Coronary artery (tissue), 2 donors: ENCODE results near the gene PLXNB3.

Experiments used
- DNase-seq: peaks from one replicate; pipeline ENCODE4 v3.0.0-alpha.2; 2017; ENCODE audit warnings: low spot score
- H3K27ac ChIP-seq, 2 donors: fragments of 200-600 bp; sonication (generic); one replicate each; pipeline ENCODE4 v1.5.1; 2016 to 2019
- H3K4me3 ChIP-seq: fragments of 200-600 bp; sonication (generic); 2 replicates; pipeline ENCODE4 v1.5.1; 2016; ENCODE audit warnings: mild to moderate bottlenecking, moderate library complexity
- TF ChIP-seq, protein P1 (sequence below): fragments of 200-600 bp; sonication (generic); IDR thresholded peaks from one replicate; pipeline ENCODE4 v1.5.1; 2019; ENCODE audit warnings: antibody characterized with exemption

PLXNB3 gene

DNA sequence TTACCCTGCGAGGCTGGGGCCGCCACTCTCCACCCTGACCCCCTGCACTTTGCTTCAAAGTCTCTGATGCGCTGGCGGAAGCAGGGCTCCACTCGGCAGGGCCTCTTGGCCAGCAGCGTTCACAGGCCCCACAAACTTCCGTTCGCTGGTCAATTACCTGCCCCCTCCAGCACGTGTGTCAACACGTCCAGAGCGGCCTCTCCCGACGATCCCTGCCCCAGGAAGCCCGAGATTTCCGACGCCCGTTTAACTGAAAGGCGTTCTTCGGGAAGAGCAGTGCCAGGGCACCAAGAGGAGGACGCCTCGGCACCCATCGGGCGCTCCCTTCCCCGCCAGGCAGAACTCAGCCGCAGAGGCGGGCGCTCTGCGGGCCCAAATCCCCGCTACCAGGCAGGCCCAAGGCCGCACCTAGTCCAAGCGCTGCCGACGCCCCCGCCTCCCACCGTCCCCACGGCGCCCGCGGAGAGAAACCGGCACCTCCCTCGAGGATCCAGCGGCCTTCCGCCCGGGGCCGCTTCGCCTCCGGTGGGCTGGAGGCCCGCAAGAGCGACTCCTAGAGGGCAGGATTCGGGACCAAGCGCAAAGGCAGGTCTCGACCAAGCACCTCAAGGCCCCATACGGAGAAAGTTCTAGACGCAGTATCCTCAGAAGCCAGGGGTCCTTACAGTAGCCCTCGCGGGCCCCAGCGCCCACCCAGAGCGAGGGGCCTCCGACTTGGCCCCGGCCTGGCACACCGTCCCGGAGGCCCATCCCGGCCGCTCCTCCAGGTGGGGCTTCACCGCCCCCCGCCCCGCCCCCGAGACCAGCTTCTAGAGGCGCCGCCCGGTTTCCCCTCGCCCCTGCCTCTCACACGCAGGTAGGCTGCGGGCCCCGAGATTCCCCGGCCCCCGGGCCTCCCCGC, 40.4 kb upstream of the PLXNB3 start:
- Histone ChIP-seq H3K4me3 (peak overlapping the region; percentile 86), H3K27ac (peak overlapping the region; percentile 80 to 95)
- TF ChIP-seq, protein P1, sequence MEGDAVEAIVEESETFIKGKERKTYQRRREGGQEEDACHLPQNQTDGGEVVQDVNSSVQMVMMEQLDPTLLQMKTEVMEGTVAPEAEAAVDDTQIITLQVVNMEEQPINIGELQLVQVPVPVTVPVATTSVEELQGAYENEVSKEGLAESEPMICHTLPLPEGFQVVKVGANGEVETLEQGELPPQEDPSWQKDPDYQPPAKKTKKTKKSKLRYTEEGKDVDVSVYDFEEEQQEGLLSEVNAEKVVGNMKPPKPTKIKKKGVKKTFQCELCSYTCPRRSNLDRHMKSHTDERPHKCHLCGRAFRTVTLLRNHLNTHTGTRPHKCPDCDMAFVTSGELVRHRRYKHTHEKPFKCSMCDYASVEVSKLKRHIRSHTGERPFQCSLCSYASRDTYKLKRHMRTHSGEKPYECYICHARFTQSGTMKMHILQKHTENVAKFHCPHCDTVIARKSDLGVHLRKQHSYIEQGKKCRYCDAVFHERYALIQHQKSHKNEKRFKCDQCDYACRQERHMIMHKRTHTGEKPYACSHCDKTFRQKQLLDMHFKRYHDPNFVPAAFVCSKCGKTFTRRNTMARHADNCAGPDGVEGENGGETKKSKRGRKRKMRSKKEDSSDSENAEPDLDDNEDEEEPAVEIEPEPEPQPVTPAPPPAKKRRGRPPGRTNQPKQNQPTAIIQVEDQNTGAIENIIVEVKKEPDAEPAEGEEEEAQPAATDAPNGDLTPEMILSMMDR: no peak
- DNase-seq: no peak

- TF ChIP-seq, protein P1: no peak
- Histone ChIP-seq H3K4me3 (peak within 1 kb of the TSS; percentile 86), H3K27ac (peak within 1 kb of the TSS; percentile 80 to 95)
- DNase-seq: peak; percentile 93
Measured at GRCh38 chrX:153724252-153725038, 39.6 kb upstream of the PLXNB3 start, which contains the start of the genes ABCD1 and BCAP31. ABCD1 (plus strand) TSS chrX:153724856; CDS start chrX:153725267, 411 bp downstream. BCAP31 (minus strand) TSS chrX:153724387; CDS start chrX:153723244, 1,143 bp downstream.

DNA sequence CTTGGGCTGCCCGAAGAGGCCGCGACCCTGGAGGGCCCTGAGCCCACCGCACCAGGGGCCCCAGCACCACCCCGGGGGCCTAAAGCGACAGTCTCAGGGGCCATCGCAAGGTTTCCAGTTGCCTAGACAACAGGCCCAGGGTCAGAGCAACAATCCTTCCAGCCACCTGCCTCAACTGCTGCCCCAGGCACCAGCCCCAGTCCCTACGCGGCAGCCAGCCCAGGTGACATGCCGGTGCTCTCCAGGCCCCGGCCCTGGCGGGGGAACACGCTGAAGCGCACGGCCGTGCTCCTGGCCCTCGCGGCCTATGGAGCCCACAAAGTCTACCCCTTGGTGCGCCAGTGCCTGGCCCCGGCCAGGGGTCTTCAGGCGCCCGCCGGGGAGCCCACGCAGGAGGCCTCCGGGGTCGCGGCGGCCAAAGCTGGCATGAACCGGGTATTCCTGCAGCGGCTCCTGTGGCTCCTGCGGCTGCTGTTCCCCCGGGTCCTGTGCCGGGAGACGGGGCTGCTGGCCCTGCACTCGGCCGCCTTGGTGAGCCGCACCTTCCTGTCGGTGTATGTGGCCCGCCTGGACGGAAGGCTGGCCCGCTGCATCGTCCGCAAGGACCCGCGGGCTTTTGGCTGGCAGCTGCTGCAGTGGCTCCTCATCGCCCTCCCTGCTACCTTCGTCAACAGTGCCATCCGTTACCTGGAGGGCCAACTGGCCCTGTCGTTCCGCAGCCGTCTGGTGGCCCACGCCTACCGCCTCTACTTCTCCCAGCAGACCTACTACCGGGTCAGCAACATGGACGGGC, 38.8 kb upstream of the PLXNB3 start:
- H3K27ac ChIP-seq: peak overlapping the region; percentile 80 to 95
- TF ChIP-seq, protein P1: no peak
- H3K4me3 ChIP-seq: peak overlapping the region; percentile 86
- DNase-seq: no peak

- TF ChIP-seq, protein P1: no peak
- Histone ChIP-seq H3K4me3 (peak overlapping the region; percentile 86), H3K27ac (peak overlapping the region; percentile 80 to 95)
- DNase-seq: no peak
Measured at GRCh38 chrX:153725832-153726285, 38.2 kb upstream of the PLXNB3 start.

GRCh38 chrX:153726286-153727122, 37.5 kb upstream of the PLXNB3 start:
- Histone ChIP-seq H3K27ac (peak overlapping the region; percentile 80 to 95), H3K4me3 (peak overlapping the region; percentile 86)
- peak; percentile 80 for DNase-seq
- TF ChIP-seq, protein P1: no peak
